A549 (cell line): ENCODE data around the gene EEIG1.

ENCODE experiments used
- BHLHE40 ChIP-seq: IDR thresholded peaks from 2 replicates; pipeline ENCODE4 v1.6.1; 2012; ENCODE audit warnings: low read depth, low read length, inconsistent platforms
- CHD4 ChIP-seq: fragments of 200-600 bp; sonication (generic); IDR thresholded peaks from 2 replicates; pipeline ENCODE4 v1.6.1; 2016; ENCODE audit warnings: antibody characterized with exemption, mild to moderate bottlenecking, borderline replicate concordance
- CTCF ChIP-seq: fragments of >200 bp; sonication (Bioruptor Twin); formaldehyde crosslinking; IDR thresholded peaks from 3 replicates; pipeline ENCODE4 v1.5.1; 2016
- EP300 ChIP-seq, 2 experiments: fragments of >200 bp; sonication (Bioruptor Twin); formaldehyde crosslinking; IDR thresholded peaks; 2 replicates in 1 of 2; 3 replicates in 1 of 2; pipeline ENCODE4 v1.6.1; 2016 to 2017
- HMGXB4 ChIP-seq: fragments of 250-450 bp; sonication (Bioruptor Pico); IDR thresholded peaks from 2 replicates; pipeline ENCODE4 v1.5.0; 2021; ENCODE audit warnings: mild to moderate bottlenecking, moderate library complexity, borderline replicate concordance
- KDM1A ChIP-seq: fragments of 200-600 bp; sonication (generic); IDR thresholded peaks from 2 replicates; pipeline ENCODE4 v1.6.1; 2016; ENCODE audit warnings: low read depth, mild to moderate bottlenecking
- MAX ChIP-seq: IDR thresholded peaks from 2 replicates; pipeline ENCODE4 v1.6.1; 2012
- MAZ ChIP-seq: fragments of 150-350 bp; IDR thresholded peaks from 2 replicates; pipeline ENCODE4 v1.6.1; 2014; ENCODE audit warnings: antibody characterized with exemption, low read depth, low read length, borderline replicate concordance
- NR3C1 ChIP-seq: fragments of >200 bp; sonication (Bioruptor Twin); formaldehyde crosslinking; IDR thresholded peaks from 3 replicates; pipeline ENCODE4 v1.6.1; 2017
- POLR2A ChIP-seq: IDR thresholded peaks from 2 replicates; pipeline ENCODE4 v1.6.1; 2012; ENCODE audit warnings: mild to moderate bottlenecking, low read length
- RFX5 ChIP-seq: fragments of 450-650 bp; IDR thresholded peaks from 2 replicates; pipeline ENCODE4 v1.7.1; 2014; ENCODE audit warnings: antibody characterized with exemption, mild to moderate bottlenecking, moderate library complexity

- TF ChIP-seq CHD4 (no peak), CTCF (no peak), POLR2A (no peak), BHLHE40 (no peak), EP300 (IDR thresholded peaks at IDR 0.05) (no peak), MAX (no peak), MAZ (no peak), KDM1A (no peak), NR3C1 (no peak), RFX5 (no peak), HMGXB4 (CRISPR knock-in tag) (no peak)
Observed at GRCh38 chr9:127976498-127976897, 4.3 kb downstream of the EEIG1 start.
